ENCODE data around the gene CAMTA1.
A peak's percentile ranks its signal among the peaks of the same experiment; 100 is the strongest.

The CAMTA1 gene

DNA sequence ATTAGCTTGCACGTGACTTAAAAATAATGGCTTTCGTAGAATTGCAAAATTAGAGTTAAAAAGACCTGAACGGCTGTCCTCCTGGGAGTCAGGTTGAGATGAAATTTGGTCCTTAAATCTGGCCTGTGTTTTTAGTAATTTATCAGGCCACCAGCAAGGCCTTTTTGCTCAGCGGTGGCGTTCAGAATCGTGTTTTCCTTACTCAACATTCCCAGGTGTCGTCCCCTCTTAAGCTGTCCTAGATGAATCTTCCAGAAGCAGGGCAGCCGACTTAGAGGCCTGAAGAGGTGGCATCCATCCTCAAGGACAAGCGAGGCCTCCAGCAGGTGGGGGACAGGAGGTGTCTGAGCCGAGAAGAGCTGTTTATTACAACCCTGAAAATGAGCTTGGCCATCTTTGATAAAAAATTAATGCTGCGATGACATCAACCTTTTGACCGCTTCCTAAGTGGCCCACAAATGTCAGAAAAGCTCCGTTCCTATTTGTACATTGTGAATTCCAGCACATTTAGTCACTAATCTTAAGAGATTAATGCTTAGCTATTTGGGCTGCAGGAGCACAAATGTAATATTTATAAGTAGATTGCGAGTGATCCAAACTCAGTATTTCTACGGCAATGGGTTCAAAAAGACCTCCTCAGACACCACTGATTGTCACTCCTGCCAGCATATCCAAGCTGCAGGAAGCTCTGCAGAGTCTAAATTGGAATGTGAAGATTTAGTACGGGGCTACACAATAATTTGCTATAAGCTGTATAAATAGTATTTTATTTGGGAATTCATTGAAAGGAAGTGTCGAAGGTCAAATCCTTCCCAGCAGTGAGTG lies 641.7 kb downstream of the CAMTA1 start:
- Histone ChIP-seq H3K9ac (ENCODE audit: low read length) (no peak overlapping the region), H3K79me2 (ENCODE audit: control insufficient read depth, insufficient read depth, low read length, poor library complexity) (no peaks in the 10 kb centered on the region), H4K91ac (ENCODE audit: low read depth, low read length) (no peak overlapping the region), H4K8ac (ENCODE audit: low read depth, low read length) (no peak overlapping the region), H3K27me3 (ENCODE audit: insufficient read depth, low read length) (no peaks in the 10 kb centered on the region), H3K4ac (ENCODE audit: low read depth, low read length) (no peak overlapping the region), H2BK5ac (ENCODE audit: low read depth, low read length, poor library complexity) (no peak overlapping the region), H2BK12ac (ENCODE audit: low read length) (no peak overlapping the region), H3K23ac (ENCODE audit: low read length) (no peak overlapping the region), H3K27ac (ENCODE audit: low read depth, low read length) (no peak overlapping the region), H3K14ac (ENCODE audit: low read length) (no peak overlapping the region), H3K4me1 (ENCODE audit: control insufficient read depth in 1 of 2, insufficient read depth in 2 of 2, low read length in 2 of 2) (no peaks in the 10 kb centered on the region), H3K9me3 (ENCODE audit: insufficient read depth, low read depth, low read length) (no peaks in the 10 kb centered on the region), H2BK120ac (ENCODE audit: insufficient read depth, low read length, poor library complexity) (no peak overlapping the region), H2AK5ac (ENCODE audit: low read length) (no peak overlapping the region), H4K12ac (ENCODE audit: low read depth, low read length) (no peak overlapping the region), H3K4me2 (ENCODE audit: low read length) (no peak overlapping the region), H3K4me3 (ENCODE audit: low read depth, low read length) (no peak overlapping the region), H3K36me3 (ENCODE audit: control insufficient read depth in 1 of 2, insufficient read depth in 2 of 2, low read length in 2 of 2) (no peaks in the 10 kb centered on the region), H3K18ac (ENCODE audit: low read length) (no peak overlapping the region), H3K79me1 (ENCODE audit: low read length) (no peaks in the 10 kb centered on the region), H2AFZ (ENCODE audit: insufficient read depth, low read length, poor library complexity) (no peak overlapping the region)
- whole genome bisulfite sequencing (ENCODE audit: extremely low coverage, insufficient coverage, insufficient read length) = no CpG with 5 or more reads among the region's 17 CpGs
- DNase-seq = no peak

DNA sequence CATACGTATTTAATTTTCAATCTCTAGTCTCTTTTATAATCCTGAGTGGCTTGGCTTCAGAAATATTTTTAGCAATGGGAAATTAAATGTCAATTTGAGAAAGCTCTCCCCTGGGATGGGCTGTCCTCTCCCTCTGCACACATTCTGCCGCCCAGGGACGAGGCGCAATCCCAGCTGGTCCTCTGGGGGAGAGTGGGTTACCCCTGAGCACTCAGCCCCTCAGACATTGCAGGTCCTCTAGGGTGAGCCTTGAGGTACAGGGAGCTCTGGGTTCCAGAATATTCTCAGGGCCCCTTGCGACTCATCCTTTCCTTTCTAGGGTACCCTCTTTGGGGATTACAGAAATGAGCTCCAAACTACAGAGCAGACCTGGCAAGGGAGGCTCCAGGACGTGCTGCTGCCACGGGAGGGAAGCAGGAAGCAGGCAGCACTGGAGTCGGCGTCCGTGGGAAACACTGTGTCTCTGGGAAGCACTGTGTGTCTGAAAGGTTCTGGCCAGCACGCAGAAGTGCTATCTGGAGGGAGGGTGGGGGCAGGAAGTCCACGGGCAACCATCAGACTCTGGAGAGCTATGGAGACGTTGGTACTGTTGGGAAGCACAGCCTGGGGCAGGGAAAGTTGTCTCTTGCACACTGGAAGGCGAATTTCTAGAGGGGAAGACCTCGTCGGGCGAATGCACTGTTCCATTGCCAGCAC lies 642.5 kb downstream of the CAMTA1 start:
- Histone ChIP-seq H3K36me3 (ENCODE audit: control insufficient read depth in 1 of 2, insufficient read depth in 2 of 2, low read length in 2 of 2) (no peaks in the 10 kb centered on the region), H3K9ac (ENCODE audit: low read length) (no peak overlapping the region), H2AK5ac (ENCODE audit: low read length) (no peak overlapping the region), H3K18ac (ENCODE audit: low read length) (no peak overlapping the region), H4K12ac (ENCODE audit: low read depth, low read length) (no peak overlapping the region), H3K27ac (ENCODE audit: low read depth, low read length) (no peak overlapping the region), H3K4me1 (ENCODE audit: control insufficient read depth in 1 of 2, insufficient read depth in 2 of 2, low read length in 2 of 2) (no peaks in the 10 kb centered on the region), H2BK5ac (ENCODE audit: low read depth, low read length, poor library complexity) (no peak overlapping the region), H4K8ac (ENCODE audit: low read depth, low read length) (no peak overlapping the region), H3K79me2 (ENCODE audit: control insufficient read depth, insufficient read depth, low read length, poor library complexity) (no peaks in the 10 kb centered on the region), H3K27me3 (ENCODE audit: insufficient read depth, low read length) (no peaks in the 10 kb centered on the region), H2BK12ac (ENCODE audit: low read length) (no peak overlapping the region), H4K91ac (ENCODE audit: low read depth, low read length) (no peak overlapping the region), H2AFZ (ENCODE audit: insufficient read depth, low read length, poor library complexity) (no peak overlapping the region), H2BK120ac (ENCODE audit: insufficient read depth, low read length, poor library complexity) (no peak overlapping the region), H3K9me3 (ENCODE audit: insufficient read depth, low read depth, low read length) (no peaks in the 10 kb centered on the region), H3K4me3 (ENCODE audit: low read depth, low read length) (no peak overlapping the region), H3K14ac (ENCODE audit: low read length) (no peak overlapping the region), H3K23ac (ENCODE audit: low read length) (no peak overlapping the region), H3K79me1 (ENCODE audit: low read length) (no peaks in the 10 kb centered on the region), H3K4me2 (ENCODE audit: low read length) (no peak overlapping the region), H3K4ac (ENCODE audit: low read depth, low read length) (no peak overlapping the region)
- no peak for DNase-seq
- WGBS (ENCODE audit: extremely low coverage, insufficient coverage, insufficient read length) = no CpG with 5 or more reads among the region's 17 CpGs

GRCh38 chr1:7429290-7429689 lies 644.0 kb downstream of the CAMTA1 start:
- Histone ChIP-seq H3K14ac (ENCODE audit: low read length) (no peak overlapping the region), H3K18ac (ENCODE audit: low read length) (no peak overlapping the region), H2BK120ac (ENCODE audit: insufficient read depth, low read length, poor library complexity) (no peak overlapping the region), H3K79me1 (ENCODE audit: low read length) (no peaks in the 10 kb centered on the region), H3K79me2 (ENCODE audit: control insufficient read depth, insufficient read depth, low read length, poor library complexity) (no peaks in the 10 kb centered on the region), H2AK5ac (ENCODE audit: low read length) (no peak overlapping the region), H3K9ac (ENCODE audit: low read length) (no peak overlapping the region), H3K36me3 (ENCODE audit: control insufficient read depth in 1 of 2, insufficient read depth in 2 of 2, low read length in 2 of 2) (no peaks in the 10 kb centered on the region), H2AFZ (ENCODE audit: insufficient read depth, low read length, poor library complexity) (no peak overlapping the region), H2BK5ac (ENCODE audit: low read depth, low read length, poor library complexity) (no peak overlapping the region), H2BK12ac (ENCODE audit: low read length) (no peak overlapping the region), H3K4me1 (ENCODE audit: control insufficient read depth in 1 of 2, insufficient read depth in 2 of 2, low read length in 2 of 2) (no peaks in the 10 kb centered on the region), H3K4me2 (ENCODE audit: low read length) (no peak overlapping the region), H3K9me3 (ENCODE audit: insufficient read depth, low read depth, low read length) (peaks cover 1% of the 10 kb centered on the region), H3K23ac (ENCODE audit: low read length) (no peak overlapping the region), H3K27ac (ENCODE audit: low read depth, low read length) (no peak overlapping the region), H4K8ac (ENCODE audit: low read depth, low read length) (no peak overlapping the region), H4K12ac (ENCODE audit: low read depth, low read length) (no peak overlapping the region), H3K27me3 (ENCODE audit: insufficient read depth, low read length) (no peaks in the 10 kb centered on the region), H3K4ac (ENCODE audit: low read depth, low read length) (no peak overlapping the region), H3K4me3 (ENCODE audit: low read depth, low read length) (no peak overlapping the region), H4K91ac (ENCODE audit: low read depth, low read length) (no peak overlapping the region)
- peak in 1 of 2 donors; percentile 3 for DNase-seq
- WGBS (ENCODE audit: extremely low coverage, insufficient coverage, insufficient read length) = no CpG with 5 or more reads among the region's 3 CpGs

DNA sequence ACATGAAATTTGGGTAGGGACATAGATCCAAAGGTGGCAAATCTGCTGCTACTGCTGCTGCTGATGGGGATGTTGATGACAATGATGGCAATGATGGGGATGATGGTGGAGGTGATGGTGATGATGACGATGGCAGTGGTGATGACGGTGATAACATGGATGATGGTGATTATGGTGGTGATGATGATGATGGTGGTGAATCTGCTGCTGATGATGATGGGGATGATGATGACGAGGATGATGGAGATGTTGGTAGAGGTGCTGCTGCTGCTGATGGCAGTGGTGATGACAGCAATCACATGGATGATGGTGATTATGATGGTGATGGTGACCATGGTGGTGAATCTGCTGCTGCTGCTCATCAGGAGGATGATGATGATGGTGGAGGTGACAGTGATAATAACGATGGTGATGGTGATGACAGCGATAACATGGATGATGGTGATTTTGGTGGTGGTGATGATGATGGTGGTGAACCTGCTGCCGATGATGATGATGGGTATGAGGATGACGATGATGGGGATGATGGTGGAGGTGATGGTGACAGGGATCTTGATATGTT lies 644.9 kb downstream of the CAMTA1 start:
- Histone ChIP-seq H2BK120ac (ENCODE audit: insufficient read depth, low read length, poor library complexity) (no peak overlapping the region), H3K9me3 (ENCODE audit: insufficient read depth, low read depth, low read length) (peaks cover 1% of the 10 kb centered on the region), H4K8ac (ENCODE audit: low read depth, low read length) (no peak overlapping the region), H2BK5ac (ENCODE audit: low read depth, low read length, poor library complexity) (no peak overlapping the region), H3K4me2 (ENCODE audit: low read length) (no peak overlapping the region), H3K4me1 (ENCODE audit: control insufficient read depth in 1 of 2, insufficient read depth in 2 of 2, low read length in 2 of 2) (no peaks in the 10 kb centered on the region), H3K4me3 (ENCODE audit: low read depth, low read length) (no peak overlapping the region), H3K9ac (ENCODE audit: low read length) (no peak overlapping the region), H4K12ac (ENCODE audit: low read depth, low read length) (no peak overlapping the region), H3K4ac (ENCODE audit: low read depth, low read length) (no peak overlapping the region), H3K23ac (ENCODE audit: low read length) (no peak overlapping the region), H3K27me3 (ENCODE audit: insufficient read depth, low read length) (no peaks in the 10 kb centered on the region), H3K18ac (ENCODE audit: low read length) (no peak overlapping the region), H2BK12ac (ENCODE audit: low read length) (no peak overlapping the region), H3K27ac (ENCODE audit: low read depth, low read length) (no peak overlapping the region), H3K79me1 (ENCODE audit: low read length) (no peaks in the 10 kb centered on the region), H3K36me3 (ENCODE audit: control insufficient read depth in 1 of 2, insufficient read depth in 2 of 2, low read length in 2 of 2) (no peaks in the 10 kb centered on the region), H3K79me2 (ENCODE audit: control insufficient read depth, insufficient read depth, low read length, poor library complexity) (no peaks in the 10 kb centered on the region), H2AFZ (ENCODE audit: insufficient read depth, low read length, poor library complexity) (no peak overlapping the region), H2AK5ac (ENCODE audit: low read length) (no peak overlapping the region), H4K91ac (ENCODE audit: low read depth, low read length) (no peak overlapping the region), H3K14ac (ENCODE audit: low read length) (no peak overlapping the region)
- WGBS (ENCODE audit: extremely low coverage, insufficient coverage, insufficient read length) = no CpG with 5 or more reads among the region's 7 CpGs
- DNase-seq = no peak
